ENCODE data around the gene DRICH1.

DNA sequence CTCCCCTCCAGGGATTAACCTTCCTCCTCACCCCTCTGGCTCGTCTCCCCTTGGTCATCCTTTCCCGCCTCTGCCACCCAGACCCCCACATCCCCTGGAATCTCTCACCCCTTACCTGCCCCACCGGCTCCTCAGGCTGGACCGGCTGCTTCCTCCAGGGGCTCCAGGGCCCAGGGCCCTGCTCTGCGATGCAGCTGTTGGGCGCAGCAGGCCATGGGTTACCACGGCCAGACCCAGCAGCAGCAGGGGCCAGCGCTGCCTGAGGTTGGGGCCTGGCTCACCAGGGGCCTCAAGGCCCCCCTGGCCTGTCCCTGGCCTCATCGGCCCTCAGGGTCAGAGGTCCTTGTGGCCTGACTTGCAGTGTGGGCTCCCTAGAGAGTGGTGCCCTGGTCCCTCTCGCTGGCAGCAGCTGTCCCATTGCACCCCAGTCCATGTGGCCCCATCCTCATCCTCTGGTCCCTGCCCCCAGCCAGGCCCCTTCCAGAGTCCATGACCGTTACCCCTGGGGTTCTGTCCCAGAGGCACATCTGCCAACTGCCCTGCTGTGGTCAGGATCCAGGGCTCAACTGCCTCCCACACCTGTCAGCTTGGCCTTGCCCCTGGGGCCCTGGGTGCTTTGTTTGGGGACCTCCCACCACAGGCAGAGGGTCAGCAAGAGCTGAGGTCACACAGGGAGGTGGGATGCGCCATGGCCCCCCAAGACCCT lies 52.1 kb downstream of the DRICH1 start, which contains the start of gene IGLL1:
- TF ChIP-seq GABPA (IDR thresholded peaks at IDR 0.05; ENCODE audit: low read depth) (no peak), ELF1 (IDR thresholded peaks at IDR 0.05) (no peak), YY1 (IDR thresholded peaks at IDR 0.05; ENCODE audit: low read depth) (no peak), SIN3A (IDR thresholded peaks at IDR 0.05; ENCODE audit: borderline replicate concordance, low read depth, low read length) (no peak)
- TF ChIP-seq, protein P1, sequence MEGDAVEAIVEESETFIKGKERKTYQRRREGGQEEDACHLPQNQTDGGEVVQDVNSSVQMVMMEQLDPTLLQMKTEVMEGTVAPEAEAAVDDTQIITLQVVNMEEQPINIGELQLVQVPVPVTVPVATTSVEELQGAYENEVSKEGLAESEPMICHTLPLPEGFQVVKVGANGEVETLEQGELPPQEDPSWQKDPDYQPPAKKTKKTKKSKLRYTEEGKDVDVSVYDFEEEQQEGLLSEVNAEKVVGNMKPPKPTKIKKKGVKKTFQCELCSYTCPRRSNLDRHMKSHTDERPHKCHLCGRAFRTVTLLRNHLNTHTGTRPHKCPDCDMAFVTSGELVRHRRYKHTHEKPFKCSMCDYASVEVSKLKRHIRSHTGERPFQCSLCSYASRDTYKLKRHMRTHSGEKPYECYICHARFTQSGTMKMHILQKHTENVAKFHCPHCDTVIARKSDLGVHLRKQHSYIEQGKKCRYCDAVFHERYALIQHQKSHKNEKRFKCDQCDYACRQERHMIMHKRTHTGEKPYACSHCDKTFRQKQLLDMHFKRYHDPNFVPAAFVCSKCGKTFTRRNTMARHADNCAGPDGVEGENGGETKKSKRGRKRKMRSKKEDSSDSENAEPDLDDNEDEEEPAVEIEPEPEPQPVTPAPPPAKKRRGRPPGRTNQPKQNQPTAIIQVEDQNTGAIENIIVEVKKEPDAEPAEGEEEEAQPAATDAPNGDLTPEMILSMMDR (IDR thresholded peaks at IDR 0.05): no peak
